ENCODE measurements around the gene INPP5B. TPM values are rescaled to one million over a fixed set of nuclear protein-coding genes. Genes with fewer than 3 reads are reported as not detected.
A peak's percentile ranks its signal among the peaks of the same experiment; 100 is the strongest.

INPP5B gene
- total RNA-seq, 2 donors from 2014 or later: 13.4 to 19.7 TPM

- DNase-seq: no peak
- no peak for ATAC-seq
- intact Hi-C loops (cut with DNase I): loop anchor here (5.0 to 10.0 kb wide), 2 partner anchors 62 to 85 kb away; no protein-coding TSS in a partner anchor
Measured at GRCh38 chr1:37892151-37893047, 54.5 kb downstream of the INPP5B start.

GRCh38 chr1:37890378-37891014 lies 56.4 kb downstream of the INPP5B start:
- DNase-seq: no peak
- intact Hi-C loops (cut with DNase I): loop anchor here (5.0 to 10.0 kb wide), 2 partner anchors 64 to 87 kb away; no protein-coding TSS in a partner anchor
- peak in 1 of 2 donors; percentile 29 for ATAC-seq

GRCh38 chr1:37888022-37888700 lies 58.7 kb downstream of the INPP5B start:
- intact Hi-C loops (cut with DNase I): no loop called here
- DNase-seq: no peak

GRCh38 chr1:37884145-37884544 lies 62.7 kb downstream of the INPP5B start:
- intact Hi-C loops (cut with DNase I): no loop called here
- no peak for ATAC-seq

More at GRCh38 chr1:37888022-37888700, 58.7 kb downstream of the INPP5B start:
- ATAC-seq: no peak

GRCh38 chr1:37883671-37884070 lies 63.2 kb downstream of the INPP5B start:
- DNase-seq: no peak
- ATAC-seq: no peak
- intact Hi-C loops (cut with DNase I): no loop called here

More at GRCh38 chr1:37884145-37884544, 62.7 kb downstream of the INPP5B start:
- no peak for DNase-seq

- ATAC-seq (no peak), DNase-seq (no peak)
- intact Hi-C loops (cut with DNase I): loop anchor here in 1 of 2 donors (5.0 kb wide), 1 partner anchor 97 kb away; no protein-coding TSS in a partner anchor
Measured at GRCh38 chr1:37879865-37880264, 67.0 kb downstream of the INPP5B start.

- no peak for DNase-seq
- ATAC-seq: no peak
- intact Hi-C loops (cut with DNase I): loop anchor here in 1 of 2 donors (5.0 kb wide), 1 partner anchor 99 kb away; no protein-coding TSS in a partner anchor
Measured at GRCh38 chr1:37878071-37878470, 68.8 kb downstream of the INPP5B start.

- intact Hi-C loops (cut with DNase I): loop anchor here in 1 of 2 donors (5.0 kb wide), 1 partner anchor 101 kb away; no protein-coding TSS in a partner anchor
- ATAC-seq: no peak
- DNase-seq: no peak
Measured at GRCh38 chr1:37875833-37876232, 71.0 kb downstream of the INPP5B start.

- intact Hi-C loops (cut with DNase I): no loop called here
- ATAC-seq (no peak), DNase-seq (no peak)
Measured at GRCh38 chr1:37872692-37873091, 74.2 kb downstream of the INPP5B start.

- no peak for DNase-seq
- ATAC-seq: no peak
- intact Hi-C loops (cut with DNase I): no loop called here
Measured at GRCh38 chr1:37868466-37868865, 78.4 kb downstream of the INPP5B start.

GRCh38 chr1:37867784-37868183 lies 79.1 kb downstream of the INPP5B start:
- no peak for ATAC-seq
- intact Hi-C loops (cut with DNase I): no loop called here
- no peak for DNase-seq

- no peak for ATAC-seq
Measured at GRCh38 chr1:37866491-37866890, 80.4 kb downstream of the INPP5B start.

GRCh38 chr1:37865348-37866120 lies 81.3 kb downstream of the INPP5B start:
- intact Hi-C loops (cut with DNase I): no loop called here
- no peak for DNase-seq
- ATAC-seq: no peak

More at GRCh38 chr1:37866491-37866890, 80.4 kb downstream of the INPP5B start:
- no peak for DNase-seq
- intact Hi-C loops (cut with DNase I): no loop called here

- intact Hi-C loops (cut with DNase I): no loop called here
- no peak for ATAC-seq
- DNase-seq: no peak
Measured at GRCh38 chr1:37862330-37862729, 84.5 kb downstream of the INPP5B start.

GRCh38 chr1:37861151-37861550 lies 85.7 kb downstream of the INPP5B start:
- intact Hi-C loops (cut with DNase I): no loop called here
- DNase-seq (no peak), ATAC-seq (no peak)

- DNase-seq: no peak
- intact Hi-C loops (cut with DNase I): no loop called here
- ATAC-seq: no peak
Measured at GRCh38 chr1:37860346-37860666, 86.5 kb downstream of the INPP5B start.

GRCh38 chr1:37859507-37860345 lies 87.1 kb downstream of the INPP5B start, which contains the start of gene MTF1:
Gene MTF1, minus strand, starts transcription at chr1:37859592. Its CDS starts 1,934 bp downstream, at chr1:37857658.
- intact Hi-C loops (cut with DNase I): loop anchor here in 1 of 2 donors (5.0 kb wide), 1 partner anchor 47 kb away; no protein-coding TSS in a partner anchor
- DNase-seq (peak; percentile 98), ATAC-seq (peak; percentile 99 to 100)
